ENCODE results near the gene IQCF6. TPM values are rescaled to one million over a fixed set of nuclear protein-coding genes. Genes with fewer than 3 reads are reported as not detected.
A peak's percentile ranks its signal among the peaks of the same experiment; 100 is the strongest.

IQCF6 gene
- total RNA-seq, 4 donors from 2014 or later, result not detected

DNA sequence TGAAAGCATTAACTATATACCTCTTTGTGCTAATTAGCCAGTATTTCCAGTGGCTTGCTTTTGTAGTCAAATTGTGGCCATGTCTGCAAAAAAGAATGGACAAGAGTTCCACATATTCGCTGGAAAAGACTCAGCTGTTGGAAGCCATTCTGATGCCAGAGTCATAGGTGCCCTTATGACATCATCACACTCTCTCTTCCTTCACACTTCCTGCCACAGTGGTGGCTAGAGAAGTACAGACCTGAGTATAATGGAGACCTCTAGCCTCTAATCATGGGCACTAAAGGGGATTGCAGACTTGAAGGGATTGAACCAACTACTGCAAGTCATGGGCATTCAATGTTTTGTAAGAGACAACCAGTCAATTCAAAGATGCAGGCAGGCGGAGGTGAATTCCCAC is 38.3 kb upstream of the IQCF6 start:
- in situ Hi-C loops (cut with MboI; ENCODE audit: low sequenced_read_pairs in 4 of 4), result no loop called here
- Histone ChIP-seq H3K4me1 (no peaks in the 10 kb centered on the region), H3K36me3 (no peaks in the 10 kb centered on the region), H3K4me3 (no peak overlapping the region), H3K9me3 (no peaks in the 10 kb centered on the region), H3K27me3 (no peaks in the 10 kb centered on the region), H3K27ac (no peak overlapping the region)
- TF ChIP-seq, protein P1, sequence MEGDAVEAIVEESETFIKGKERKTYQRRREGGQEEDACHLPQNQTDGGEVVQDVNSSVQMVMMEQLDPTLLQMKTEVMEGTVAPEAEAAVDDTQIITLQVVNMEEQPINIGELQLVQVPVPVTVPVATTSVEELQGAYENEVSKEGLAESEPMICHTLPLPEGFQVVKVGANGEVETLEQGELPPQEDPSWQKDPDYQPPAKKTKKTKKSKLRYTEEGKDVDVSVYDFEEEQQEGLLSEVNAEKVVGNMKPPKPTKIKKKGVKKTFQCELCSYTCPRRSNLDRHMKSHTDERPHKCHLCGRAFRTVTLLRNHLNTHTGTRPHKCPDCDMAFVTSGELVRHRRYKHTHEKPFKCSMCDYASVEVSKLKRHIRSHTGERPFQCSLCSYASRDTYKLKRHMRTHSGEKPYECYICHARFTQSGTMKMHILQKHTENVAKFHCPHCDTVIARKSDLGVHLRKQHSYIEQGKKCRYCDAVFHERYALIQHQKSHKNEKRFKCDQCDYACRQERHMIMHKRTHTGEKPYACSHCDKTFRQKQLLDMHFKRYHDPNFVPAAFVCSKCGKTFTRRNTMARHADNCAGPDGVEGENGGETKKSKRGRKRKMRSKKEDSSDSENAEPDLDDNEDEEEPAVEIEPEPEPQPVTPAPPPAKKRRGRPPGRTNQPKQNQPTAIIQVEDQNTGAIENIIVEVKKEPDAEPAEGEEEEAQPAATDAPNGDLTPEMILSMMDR (IDR thresholded peaks at IDR 0.05 in 4 of 5, conservative IDR thresholded peaks at IDR 0.05 in 1 of 5), result no peak
- TF ChIP-seq POLR2A (IDR thresholded peaks at IDR 0.05), result no peak
- DNase-seq (no peak), ATAC-seq (no peak)
- intact Hi-C loops (cut with DNase I; ENCODE audit: low total_unique reads), result no loop called here

DNA sequence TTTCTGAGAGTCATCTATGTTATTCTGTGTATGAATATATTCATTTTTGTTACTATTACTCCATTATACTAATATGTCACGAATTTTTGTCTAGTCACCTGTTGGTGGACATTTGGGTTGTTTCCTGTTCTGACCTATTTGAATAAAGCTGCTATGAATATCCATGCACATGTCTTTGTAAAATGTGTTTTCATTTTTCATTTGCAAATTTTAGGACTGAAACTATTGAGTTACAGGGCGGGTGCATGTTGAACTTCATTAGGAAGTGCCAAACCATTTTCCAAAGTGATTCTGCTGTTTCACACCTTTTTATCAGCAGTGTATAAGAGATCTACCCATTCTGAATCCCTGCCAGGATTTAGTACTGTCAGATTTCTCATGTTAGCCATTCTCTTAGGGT is 37.7 kb upstream of the IQCF6 start:
- H3K9me3 ChIP-seq, result no peaks in the 10 kb centered on the region
- no peak overlapping the region for H3K4me3 ChIP-seq
- H3K27me3 ChIP-seq, result no peaks in the 10 kb centered on the region
- TF ChIP-seq POLR2A (IDR thresholded peaks at IDR 0.05), result no peak
- TF ChIP-seq, protein P1 (IDR thresholded peaks at IDR 0.05 in 4 of 5, conservative IDR thresholded peaks at IDR 0.05 in 1 of 5), result no peak
- in situ Hi-C loops (cut with MboI; ENCODE audit: low sequenced_read_pairs in 4 of 4) (no loop called here), intact Hi-C loops (cut with DNase I; ENCODE audit: low total_unique reads) (no loop called here)
- ATAC-seq (no peak), DNase-seq (no peak)
- no peaks in the 10 kb centered on the region for H3K36me3 ChIP-seq
- H3K27ac ChIP-seq, result no peak overlapping the region
- no peaks in the 10 kb centered on the region for H3K4me1 ChIP-seq

DNA sequence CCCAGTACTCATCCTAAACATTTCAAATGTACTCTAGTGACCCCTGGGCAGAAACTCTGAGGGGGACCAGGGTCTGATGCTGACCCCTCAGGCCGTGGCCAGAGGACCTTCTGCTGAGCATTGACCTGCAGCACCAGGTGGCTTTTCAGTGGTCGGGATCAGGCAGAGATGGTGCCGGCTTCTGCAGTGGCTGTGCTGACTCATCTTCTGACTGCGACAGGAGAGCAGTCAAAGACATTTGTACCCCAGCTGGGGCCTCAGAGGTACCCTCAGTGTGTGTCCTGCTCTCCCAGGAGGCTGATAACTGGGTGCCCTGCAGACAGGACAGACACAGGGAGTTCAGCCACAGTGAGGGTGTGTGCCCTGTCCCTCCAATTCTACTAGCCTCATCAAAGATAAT is 36.6 kb upstream of the IQCF6 start:
- TF ChIP-seq, protein P1 (IDR thresholded peaks at IDR 0.05 in 4 of 5, conservative IDR thresholded peaks at IDR 0.05 in 1 of 5), result no peak
- TF ChIP-seq POLR2A (IDR thresholded peaks at IDR 0.05), result no peak
- in situ Hi-C loops (cut with MboI; ENCODE audit: low sequenced_read_pairs in 4 of 4), result no loop called here
- Histone ChIP-seq H3K4me3 (no peak overlapping the region), H3K36me3 (no peaks in the 10 kb centered on the region), H3K9me3 (no peaks in the 10 kb centered on the region), H3K27me3 (no peaks in the 10 kb centered on the region), H3K4me1 (no peaks in the 10 kb centered on the region), H3K27ac (no peak overlapping the region)
- intact Hi-C loops (cut with DNase I; ENCODE audit: low total_unique reads), result no loop called here
- ATAC-seq (no peak), DNase-seq (no peak)

DNA sequence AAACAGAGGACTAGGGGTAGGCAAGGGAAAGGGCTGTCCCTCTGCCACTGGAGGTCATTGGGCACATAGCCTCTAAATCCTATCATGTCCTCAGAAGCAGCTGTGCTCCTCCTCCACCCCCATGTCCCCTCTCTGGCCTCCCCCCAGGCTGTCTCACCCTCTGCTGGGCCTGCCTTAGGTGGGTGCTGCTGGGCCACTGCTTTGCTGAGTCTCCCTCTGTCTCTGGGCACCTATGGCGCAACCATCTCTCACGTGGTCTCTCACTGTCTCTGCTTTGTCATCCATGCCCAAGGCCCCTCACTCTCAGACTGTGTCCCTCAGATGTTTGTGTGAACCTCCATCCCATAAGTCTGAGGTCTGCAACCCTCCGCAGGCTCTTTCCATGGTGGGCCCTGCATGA is 35.0 kb upstream of the IQCF6 start:
- Histone ChIP-seq H3K4me1 (no peaks in the 10 kb centered on the region), H3K4me3 (no peak overlapping the region), H3K27ac (no peak overlapping the region), H3K36me3 (no peaks in the 10 kb centered on the region), H3K27me3 (no peaks in the 10 kb centered on the region), H3K9me3 (no peaks in the 10 kb centered on the region)
- TF ChIP-seq, protein P1 (IDR thresholded peaks at IDR 0.05 in 4 of 5, conservative IDR thresholded peaks at IDR 0.05 in 1 of 5), result no peak
- no peak for TF ChIP-seq POLR2A (IDR thresholded peaks at IDR 0.05)
- DNase-seq (no peak), ATAC-seq (no peak)
- in situ Hi-C loops (cut with MboI; ENCODE audit: low sequenced_read_pairs in 4 of 4) (no loop called here), intact Hi-C loops (cut with DNase I; ENCODE audit: low total_unique reads) (no loop called here)

DNA sequence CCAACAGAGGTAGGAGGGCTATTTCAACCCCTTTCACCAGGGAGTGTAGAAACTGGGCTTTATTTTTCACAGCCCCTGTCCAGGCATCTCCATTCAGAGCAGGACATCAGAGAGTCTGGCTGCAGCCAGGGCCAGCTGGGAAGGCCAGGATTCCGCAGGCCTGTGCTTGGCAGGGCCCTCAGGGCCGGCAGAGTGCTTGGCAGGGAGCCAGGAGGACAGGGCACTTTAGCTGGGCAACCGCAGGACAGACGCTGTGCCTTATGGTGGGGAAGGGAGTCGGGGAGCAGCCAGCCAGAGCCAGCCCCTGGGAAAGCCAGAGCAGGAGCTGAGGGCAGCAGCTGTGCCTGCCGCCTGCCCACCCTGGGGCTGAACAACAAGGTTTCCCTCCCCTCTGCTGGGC is 34.5 kb upstream of the IQCF6 start:
- ATAC-seq (peak in 1 of 2 donors; percentile 39), DNase-seq (peak in 1 of 2 donors; percentile 51)
- TF ChIP-seq, protein P1 (IDR thresholded peaks at IDR 0.05 in 4 of 5, conservative IDR thresholded peaks at IDR 0.05 in 1 of 5), result no peak
- no peak for TF ChIP-seq POLR2A (IDR thresholded peaks at IDR 0.05)
- H3K4me1 ChIP-seq, result no peaks in the 10 kb centered on the region
- no peak overlapping the region for H3K27ac ChIP-seq
- intact Hi-C loops (cut with DNase I; ENCODE audit: low total_unique reads), result no loop called here
- no peaks in the 10 kb centered on the region for H3K36me3 ChIP-seq
- in situ Hi-C loops (cut with MboI; ENCODE audit: low sequenced_read_pairs in 4 of 4), result no loop called here
- H3K9me3 ChIP-seq, result no peaks in the 10 kb centered on the region
- H3K4me3 ChIP-seq, result no peak overlapping the region
- no peaks in the 10 kb centered on the region for H3K27me3 ChIP-seq

Measured in gastrocnemius medialis (tissue), 4 donors.